Endothelial cell of umbilical vein (primary cell): ENCODE results near the gene HBA2.

Source experiments
- CTCF ChIP-seq, 2 donors: IDR thresholded peaks; 1 replicate in 1 of 2; 2 replicates in 1 of 2; pipeline ENCODE4 v1.5.1; 2011; ENCODE audit warnings: low read length in 2 of 2, mild to moderate bottlenecking in 2 of 2, moderate library complexity in 2 of 2, control low read depth in 1 of 2, inconsistent platforms in 1 of 2, low read depth in 1 of 2; ENCODE audit not compliant: insufficient read depth in 1 of 2; ENCODE audit errors: extremely low read depth in 1 of 2
- EZH2 ChIP-seq: IDR thresholded peaks from 2 replicates; pipeline ENCODE4 v1.6.1; 2012; ENCODE audit warnings: borderline replicate concordance, low read depth, mild to moderate bottlenecking, moderate library complexity, low read length, inconsistent platforms; ENCODE audit not compliant: severe bottlenecking
- FOS ChIP-seq: IDR thresholded peaks from 2 replicates; pipeline ENCODE4 v1.6.1; 2011; ENCODE audit warnings: mild to moderate bottlenecking, low read length, moderate library complexity, borderline replicate concordance; ENCODE audit not compliant: insufficient read depth
- GATA2 ChIP-seq: IDR thresholded peaks from 2 replicates; pipeline ENCODE4 v1.7.0; 2011; ENCODE audit warnings: low read depth, mild to moderate bottlenecking, moderate library complexity, mixed read lengths, low read length; ENCODE audit not compliant: insufficient read length, insufficient read depth
- JUN ChIP-seq: IDR thresholded peaks from 2 replicates; pipeline ENCODE4 v1.6.1; 2011; ENCODE audit warnings: borderline replicate concordance, low read depth; ENCODE audit not compliant: insufficient read length, insufficient read depth
- MAX ChIP-seq: IDR thresholded peaks from 2 replicates; pipeline ENCODE4 v1.6.1; 2011; ENCODE audit not compliant: insufficient read depth, insufficient read length
- MYC ChIP-seq: IDR thresholded peaks from one replicate; pipeline ENCODE4 v1.6.1; 2011; ENCODE audit warnings: mild to moderate bottlenecking, low read depth, low read length
- POLR2A ChIP-seq: IDR thresholded peaks from 2 replicates; pipeline ENCODE4 v1.6.1; 2012; ENCODE audit warnings: low read depth, mild to moderate bottlenecking, control low read depth, low read length
- POLR2AphosphoS5 ChIP-seq: IDR thresholded peaks from 2 replicates; pipeline ENCODE4 v1.6.1; 2012; ENCODE audit warnings: low read depth, mild to moderate bottlenecking, control low read depth, low read length, moderate library complexity; ENCODE audit not compliant: insufficient read depth

GRCh38 chr16:181565-182021 lies 8.9 kb downstream of the HBA2 start:
- TF ChIP-seq CTCF (IDR thresholded peaks at IDR 0.05; ENCODE audit: extremely low read depth in 1 of 2, insufficient read depth in 1 of 2, low read depth in 1 of 2, low read length in 2 of 2): peak; percentile 95 to 98
- peak; percentile 48 for TF ChIP-seq POLR2A
- no peak for TF ChIP-seq JUN
- TF ChIP-seq MAX: no peak
- TF ChIP-seq FOS: no peak
- TF ChIP-seq EZH2: no peak
- TF ChIP-seq POLR2AphosphoS5: peak; percentile 67
- no peak for TF ChIP-seq MYC
- TF ChIP-seq GATA2: no peak
